HTR-8/SVneo (cell line): ENCODE results near the gene ARHGEF28.

Experiments
- DNase-seq: peaks from one replicate; pipeline ENCODE4 v3.0.0; 2011; ENCODE audit warnings: low spot score, mixed read lengths; ENCODE audit not compliant: insufficient read length
- FAIRE-seq: peaks from 2 replicates; lab custom pipeline; 2011; peaks lifted over from hg19 to GRCh38; lab: Jason Lieb, UNC

Gene ARHGEF28

DNA sequence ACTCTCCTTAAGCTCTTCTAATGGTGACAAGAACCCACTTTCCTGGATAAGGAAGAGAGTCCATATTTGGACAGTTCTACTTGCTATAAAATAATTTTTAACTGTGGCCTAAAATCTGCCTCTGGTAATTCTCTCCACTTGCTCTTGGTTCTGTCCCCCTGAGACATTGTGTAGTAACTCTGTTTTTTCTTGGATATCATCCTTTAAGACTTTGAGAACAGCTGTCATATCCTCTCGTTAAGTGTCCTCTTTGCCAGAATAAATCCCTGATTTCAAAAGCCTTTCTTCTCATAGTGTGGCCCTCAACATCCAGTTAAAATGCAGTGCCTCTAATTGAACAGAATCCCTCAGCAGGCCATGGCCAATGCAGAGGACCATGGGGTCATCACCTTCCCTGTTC, 101.5 kb downstream of the ARHGEF28 start:
- FAIRE-seq (no peak), DNase-seq (no peak)

DNA sequence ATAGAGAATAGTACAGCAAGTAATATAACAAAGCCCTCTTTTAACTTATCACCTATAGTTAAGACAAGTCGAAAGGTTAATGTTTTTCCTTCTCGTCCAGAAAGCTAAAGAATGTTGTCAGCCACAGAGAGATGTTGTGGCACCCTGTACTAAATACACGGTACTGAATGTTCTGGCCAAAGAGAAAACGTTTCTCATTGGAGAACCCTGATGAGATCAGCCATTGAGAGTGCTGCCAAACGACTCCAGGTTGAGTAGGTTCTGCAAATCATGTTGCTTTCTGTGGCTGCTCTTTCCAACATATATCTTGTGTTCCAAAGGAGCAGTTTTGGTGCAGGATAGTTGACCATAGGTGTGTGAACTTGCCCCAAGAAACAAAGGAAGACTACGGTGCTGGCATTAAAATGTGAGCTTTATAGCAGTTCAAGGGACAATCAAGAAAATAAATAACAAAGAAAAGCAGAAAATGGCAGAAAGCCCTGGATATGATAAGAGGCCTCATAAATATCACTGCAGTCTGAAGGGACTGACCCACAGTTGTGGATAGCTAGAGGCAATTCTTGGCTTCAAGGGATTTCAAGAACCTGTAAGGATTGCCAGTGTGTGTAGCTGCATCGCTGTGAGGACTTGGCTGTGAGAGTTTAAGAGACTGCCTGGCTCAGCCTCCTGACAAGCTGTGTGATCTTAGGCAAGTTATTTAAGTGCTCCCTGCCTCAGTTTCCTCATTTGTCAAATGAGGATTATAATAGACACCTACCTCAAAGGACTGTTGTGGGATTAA, 102.7 kb downstream of the ARHGEF28 start:
- peak; percentile 44 for FAIRE-seq
- no peak for DNase-seq

DNA sequence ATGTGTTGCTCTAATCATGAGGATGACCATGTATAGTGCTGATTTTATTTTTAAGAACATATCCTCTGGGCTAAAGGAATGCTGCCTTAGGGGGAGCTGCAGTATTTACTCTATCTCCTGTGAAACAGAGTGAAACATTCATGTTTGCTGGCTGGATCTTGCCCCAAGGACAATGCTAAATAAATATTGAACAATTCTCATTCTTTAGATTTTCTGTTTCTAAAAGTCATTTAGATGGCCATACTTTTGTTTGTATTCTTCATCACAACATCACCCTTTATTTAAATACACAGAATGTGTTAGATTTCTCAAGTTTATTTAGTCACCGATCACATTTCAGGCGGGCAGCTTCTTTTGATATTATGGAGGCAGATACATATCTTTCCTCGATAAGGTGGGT, 103.3 kb downstream of the ARHGEF28 start:
- FAIRE-seq (no peak), DNase-seq (no peak)

DNA sequence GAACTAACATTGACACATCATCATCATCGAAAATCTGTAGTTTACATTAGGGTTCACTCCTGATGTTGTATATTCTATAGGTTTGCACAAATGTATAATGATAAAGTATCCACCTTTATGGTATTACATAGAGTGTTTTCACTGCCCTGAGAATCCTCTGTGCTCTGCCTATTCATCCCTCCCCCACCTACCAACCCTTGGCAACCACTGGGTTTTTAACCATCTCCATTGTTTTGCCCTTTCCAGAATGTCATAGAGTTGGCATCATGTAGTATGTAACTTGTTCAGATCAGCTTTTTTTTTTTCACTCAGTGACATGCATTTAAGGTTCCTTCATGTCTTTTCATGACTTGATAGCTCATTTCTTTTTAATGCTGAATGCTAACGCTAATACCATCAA, 106.0 kb downstream of the ARHGEF28 start:
- no peak for DNase-seq
- FAIRE-seq, result no peak

DNA sequence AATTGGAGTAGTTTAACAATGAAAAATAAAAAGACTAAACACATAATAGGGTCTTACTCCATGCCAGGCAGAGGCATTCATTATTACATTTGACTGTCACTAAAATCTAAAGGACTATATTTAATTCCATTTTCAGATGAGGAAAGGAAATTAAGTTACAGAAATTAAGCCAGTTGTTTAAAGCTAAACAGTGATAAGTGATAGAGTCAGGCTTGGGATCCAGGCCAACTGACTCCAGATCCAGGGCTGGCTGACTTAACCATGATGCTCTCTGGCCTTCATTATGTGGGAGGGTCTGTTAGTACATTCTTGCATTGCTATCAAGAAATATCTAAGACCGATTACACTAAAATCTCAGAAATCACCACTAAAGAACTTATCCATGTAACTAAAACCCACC, 107.2 kb downstream of the ARHGEF28 start:
- DNase-seq (no peak), FAIRE-seq (no peak)

DNA sequence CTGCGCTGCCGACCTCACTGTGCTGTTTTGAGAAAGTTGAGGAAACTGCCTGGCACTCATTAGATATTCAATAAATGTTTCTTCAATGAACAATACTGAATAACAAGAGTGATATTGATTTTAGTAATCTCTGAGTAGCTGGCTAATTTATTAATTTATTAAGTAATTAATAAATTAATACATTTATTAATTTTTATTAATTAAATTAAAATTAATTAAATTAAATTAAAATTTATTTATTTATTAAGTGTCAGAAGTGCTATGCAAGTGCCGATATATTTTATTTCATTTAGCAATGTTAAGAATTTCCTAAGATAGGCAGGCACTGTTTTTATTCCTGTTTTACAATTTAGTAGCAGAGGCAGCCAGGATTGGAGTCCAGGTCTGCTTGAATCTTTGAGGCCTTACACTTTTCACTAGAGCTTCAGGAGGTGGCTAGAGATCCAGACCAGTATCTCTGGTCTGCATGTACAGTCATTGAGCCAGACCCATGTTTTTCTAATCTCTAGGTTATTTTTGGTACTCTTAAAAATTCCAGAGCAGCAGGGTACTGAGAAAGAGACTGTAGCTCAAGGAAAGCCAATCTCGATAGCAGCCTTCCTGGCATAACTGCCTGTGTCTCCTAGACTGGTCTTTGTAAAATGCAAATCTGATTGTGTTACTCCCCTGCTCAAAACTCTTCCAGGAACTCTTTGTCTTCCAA, 109.2 kb downstream of the ARHGEF28 start:
- no peak for DNase-seq
- FAIRE-seq, result no peak

DNA sequence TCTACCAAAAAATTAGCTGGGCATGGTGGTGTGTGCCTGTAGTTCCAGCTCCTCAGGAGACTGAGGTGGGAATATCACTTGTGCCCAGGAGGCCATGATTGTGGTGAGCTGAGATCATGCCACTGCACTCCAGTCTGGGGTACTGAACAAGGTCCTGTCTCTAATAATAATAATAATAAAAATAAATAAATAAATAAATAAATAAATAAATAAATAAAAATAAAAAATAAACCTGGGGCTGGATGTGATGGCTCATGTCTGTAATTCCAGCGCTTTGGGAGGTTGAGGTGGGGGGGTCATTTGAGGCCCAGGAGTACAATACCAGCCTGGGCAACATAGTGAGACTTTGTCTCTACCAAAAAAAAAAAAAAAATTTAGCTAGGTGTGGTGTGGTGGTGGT, 113.7 kb downstream of the ARHGEF28 start:
- no peak for DNase-seq

DNA sequence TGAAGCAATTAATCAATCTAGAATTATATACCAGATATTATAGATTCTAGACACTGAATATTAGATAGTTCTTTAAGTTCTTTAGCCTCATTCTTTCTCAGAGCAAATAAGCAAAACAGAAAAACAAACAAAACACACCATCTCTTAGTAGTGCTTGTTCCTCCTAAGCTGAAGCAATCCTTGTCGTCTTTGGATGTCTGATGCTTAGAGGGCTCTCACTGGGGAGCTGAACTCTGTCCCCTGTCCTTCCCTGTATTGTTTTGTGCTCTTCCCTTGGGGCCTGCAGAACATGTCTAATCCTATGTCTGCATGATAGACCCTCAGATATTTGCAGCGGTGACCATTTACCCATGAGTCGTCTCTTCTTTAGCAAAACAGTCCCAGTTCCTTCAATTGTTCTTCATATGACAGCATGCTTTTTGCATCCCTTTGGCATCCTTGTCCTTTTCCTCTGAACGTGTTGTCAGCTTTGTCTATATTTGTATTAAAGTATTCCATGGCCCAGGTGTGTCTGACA, 114.3 kb downstream of the ARHGEF28 start:
- FAIRE-seq (no peak), DNase-seq (no peak)

More for the DNA sequence above, 113.7 kb downstream of the ARHGEF28 start:
- no peak for FAIRE-seq

DNA sequence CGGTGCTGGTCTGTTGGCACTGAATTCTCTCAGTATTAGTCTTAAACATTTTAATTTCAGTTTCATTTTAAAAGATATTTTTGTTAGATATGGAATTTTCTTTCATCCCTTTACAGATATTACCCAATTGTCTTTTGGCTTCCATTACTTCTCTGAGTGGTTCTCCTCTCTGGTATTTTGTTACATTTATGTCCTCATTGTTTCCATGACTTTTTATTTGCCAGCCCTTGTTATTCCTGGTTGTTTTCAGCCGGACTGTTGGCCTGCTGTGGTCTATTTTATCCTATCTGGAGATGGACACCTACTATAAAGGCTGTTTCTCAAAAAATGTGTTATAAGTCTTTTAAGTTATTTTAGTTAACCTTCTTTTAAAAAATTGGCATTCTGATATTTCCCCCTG, 117.2 kb downstream of the ARHGEF28 start:
- no peak for DNase-seq
- FAIRE-seq, result no peak

DNA sequence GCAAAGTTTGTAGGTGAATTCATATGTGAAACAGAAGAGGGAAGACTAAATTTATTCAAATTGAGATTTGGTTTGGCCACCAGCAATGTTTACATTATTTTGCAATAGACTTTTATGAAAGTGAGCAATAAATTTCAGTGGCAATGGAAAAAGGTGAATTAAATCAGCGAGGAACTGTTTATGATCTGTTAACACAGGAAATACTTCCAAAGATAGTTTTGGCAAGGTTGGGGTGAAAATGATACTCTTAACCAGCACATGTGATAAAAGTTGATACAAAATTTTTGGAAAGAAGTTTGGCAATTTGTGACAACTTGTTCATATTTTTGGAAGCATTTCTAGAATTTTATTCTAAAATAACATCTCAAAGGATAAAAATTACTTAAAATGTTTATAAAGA, 119.8 kb downstream of the ARHGEF28 start:
- FAIRE-seq, result no peak

DNA sequence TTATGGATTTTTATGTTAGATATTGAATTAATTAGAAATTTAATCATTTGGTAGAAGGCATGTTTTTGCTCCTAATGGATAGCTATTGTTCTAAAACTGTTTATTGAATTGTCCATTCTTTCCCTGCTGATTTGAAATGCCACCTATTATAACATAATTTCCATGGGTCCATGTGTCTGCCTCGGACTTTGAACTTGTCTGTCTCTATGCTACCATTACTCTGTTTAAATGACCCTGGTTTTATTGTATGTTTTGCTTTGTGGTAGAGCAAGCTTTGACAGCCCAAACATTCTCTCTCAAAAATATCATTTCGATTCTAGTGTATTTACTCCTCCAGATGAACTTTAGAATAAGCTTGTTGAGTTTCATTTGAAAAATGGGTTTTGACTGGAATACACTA, 120.6 kb downstream of the ARHGEF28 start:
- FAIRE-seq (no peak), DNase-seq (no peak)

More for the DNA sequence above, 119.8 kb downstream of the ARHGEF28 start:
- DNase-seq, result no peak

DNA sequence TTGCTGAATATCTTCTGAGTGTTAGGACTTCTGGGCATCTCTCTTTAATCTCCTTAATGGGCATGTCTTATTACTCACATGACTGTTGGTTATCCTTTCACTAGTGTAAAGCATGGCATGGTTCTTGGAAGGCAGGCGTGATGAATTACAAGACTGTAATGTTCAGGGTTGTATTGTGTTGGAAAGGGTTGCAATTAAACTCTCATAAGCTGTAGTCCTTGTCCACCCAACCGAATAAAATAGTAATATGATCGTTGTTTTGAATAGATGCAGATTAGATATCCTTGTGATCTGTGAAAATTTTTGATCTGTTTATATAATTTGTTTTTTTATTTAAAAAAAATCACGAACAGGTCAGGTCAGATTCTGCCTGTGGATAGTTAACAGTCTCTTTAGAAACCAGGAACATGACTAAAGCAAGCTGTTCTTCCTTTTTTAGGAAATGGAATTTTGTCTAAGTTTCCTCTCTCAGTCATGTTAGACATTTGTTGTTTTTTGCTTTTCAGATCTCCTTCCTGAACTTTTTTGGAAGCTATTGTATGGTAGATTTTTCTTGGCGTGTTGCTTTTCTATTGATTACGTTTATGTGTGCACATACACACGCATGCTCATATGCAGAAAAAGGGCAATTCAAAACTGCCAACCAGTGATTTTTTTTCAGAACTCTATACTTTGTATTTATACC, 121.8 kb downstream of the ARHGEF28 start:
- no peak for FAIRE-seq
- no peak for DNase-seq

DNA sequence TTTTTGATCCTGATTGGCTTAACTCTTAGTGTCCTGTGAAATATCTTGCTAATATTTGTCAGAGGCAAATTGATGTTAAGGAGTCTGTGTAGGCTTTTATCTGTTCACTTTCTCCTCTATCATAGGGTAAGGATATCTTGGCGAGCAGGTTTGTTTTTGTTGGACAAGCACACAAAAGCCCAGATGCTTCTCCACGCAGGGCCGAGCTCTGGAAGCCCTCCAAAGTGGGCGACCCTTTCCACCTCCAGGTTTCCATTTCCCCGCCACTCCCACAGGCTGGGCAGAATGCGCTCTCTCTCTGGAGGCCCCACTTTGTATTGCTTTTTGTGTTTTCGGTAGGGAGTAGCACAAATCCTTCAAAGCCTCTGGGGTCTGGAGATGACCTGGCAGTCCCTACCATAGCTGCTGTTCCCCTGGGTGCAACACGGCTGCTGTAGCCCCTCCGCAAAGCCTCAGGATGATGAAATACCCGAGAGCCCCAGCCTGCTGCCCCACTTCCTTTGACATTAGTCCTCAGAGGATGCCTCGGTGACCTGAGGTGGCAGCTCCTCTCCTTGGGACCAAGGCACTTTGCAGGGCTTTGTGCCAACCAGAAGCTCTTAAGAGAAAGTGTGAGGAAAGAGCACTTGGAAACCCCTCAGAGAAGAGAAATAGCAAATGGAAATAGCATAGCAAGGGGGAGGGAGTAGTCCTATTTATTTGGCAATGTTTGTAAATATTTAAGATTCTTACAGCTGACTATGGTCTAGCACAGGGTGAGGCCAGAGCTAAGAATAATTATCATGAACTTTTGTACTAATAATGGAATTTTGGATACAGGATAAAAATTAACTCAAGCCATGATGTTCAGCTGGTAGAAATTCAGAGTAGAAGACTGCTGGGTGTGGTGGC, 122.8 kb downstream of the ARHGEF28 start:
- FAIRE-seq (no peak), DNase-seq (no peak)

DNA sequence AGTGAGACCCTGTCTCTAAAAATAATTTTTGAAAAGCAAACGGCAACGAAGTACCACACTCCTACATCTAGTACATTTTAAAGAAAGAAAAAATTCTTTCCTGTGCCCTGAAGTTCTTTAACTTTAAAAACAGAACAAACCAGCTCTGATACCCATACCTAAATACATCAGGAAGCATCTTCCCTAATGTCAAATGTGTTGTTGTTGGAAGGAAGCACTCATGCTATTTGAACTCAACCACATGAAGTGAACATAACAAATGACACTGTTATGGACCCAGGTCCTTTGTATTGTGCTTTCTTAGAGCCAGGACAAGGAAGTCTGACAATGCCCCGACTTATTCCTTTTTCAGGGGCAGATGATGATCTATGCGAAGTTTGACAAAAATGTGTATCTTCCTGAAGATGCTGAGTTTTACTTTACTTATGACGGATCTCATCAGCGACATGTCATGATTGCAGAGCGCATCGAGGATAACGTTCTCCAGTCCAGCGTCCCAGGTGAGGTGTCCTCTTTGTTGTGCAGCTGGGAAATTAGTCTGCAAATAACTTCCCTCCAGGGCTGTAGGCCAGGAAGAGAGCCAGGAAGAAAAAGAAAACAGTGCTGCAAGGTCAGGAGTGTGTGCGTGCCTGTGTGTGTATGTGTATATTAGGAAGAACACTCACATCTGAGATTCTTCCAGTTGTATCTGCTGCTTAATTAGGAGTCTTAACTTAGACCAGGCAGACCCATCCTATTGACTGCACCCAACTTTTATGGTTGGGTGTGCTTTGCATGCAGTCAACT, 123.7 kb downstream of the ARHGEF28 start:
- FAIRE-seq (no peak), DNase-seq (no peak)

DNA sequence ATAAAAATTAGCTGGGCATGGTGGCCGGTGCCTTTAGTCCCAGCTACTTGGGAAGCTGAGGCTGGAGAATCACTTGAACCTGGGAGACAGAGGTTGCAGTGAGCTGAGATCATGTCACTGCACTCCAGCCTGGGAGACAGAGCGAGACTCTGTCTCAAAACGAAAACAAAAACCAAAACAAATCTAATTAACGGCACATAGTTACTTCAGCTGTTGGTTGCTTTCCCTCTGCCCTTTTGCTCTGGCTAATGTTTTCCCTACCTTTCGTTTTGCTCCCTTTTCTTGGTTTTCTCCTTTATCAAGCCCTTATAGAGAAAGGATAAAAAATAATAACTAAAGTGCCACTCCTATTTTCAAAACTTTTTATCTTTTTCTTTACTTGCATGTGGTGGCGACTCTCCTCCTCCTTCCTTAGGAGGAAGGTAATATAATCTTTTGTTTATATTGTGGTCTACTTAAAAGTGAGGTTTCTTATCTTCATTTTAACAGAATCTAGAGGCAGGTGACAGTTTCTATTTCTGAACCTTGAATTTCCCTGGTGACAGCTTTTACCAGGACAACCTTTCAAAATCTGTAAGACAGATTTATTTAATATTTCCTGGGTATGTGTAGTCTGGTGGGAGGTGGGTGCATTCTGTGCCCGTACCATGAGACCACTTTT, 125.4 kb downstream of the ARHGEF28 start:
- FAIRE-seq (no peak), DNase-seq (no peak)

DNA sequence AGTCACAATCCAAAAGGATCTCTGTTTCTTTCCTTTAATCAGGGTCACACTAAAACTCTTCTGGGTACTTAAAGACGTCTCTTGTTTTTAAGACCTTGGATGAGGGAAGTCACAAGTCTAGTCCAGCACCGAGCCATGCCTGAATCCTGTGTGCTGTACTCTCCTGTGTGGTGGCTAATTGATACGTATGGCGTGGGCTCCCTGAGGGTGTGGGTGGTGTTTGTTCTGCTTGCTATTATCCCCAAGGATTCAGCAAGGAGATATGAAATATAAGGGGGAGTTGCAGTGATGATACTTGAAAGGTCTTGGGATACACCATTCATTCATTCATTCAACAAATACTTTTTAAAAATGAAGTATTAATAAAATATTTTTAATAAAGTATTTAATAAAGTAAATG, 128.3 kb downstream of the ARHGEF28 start:
- no peak for FAIRE-seq
- DNase-seq, result no peak

DNA sequence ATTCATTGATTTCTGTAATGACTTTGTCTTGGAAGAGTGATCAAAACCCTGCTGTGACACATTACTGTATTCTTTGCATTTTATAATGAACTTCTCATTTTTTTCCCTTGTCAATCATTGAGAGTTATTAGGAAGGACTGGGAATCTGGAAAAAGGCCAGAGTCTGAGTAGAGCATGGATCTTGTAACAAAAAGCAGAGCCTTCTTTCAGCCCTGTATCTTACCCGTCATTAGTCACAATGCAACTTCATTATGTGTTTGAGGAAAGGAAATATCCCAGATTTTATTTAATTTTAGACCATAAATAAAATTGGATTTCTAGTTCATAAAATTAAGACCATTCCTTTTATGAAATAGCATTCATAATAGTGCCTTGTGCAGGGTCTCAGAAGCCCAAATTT, 131.4 kb downstream of the ARHGEF28 start:
- DNase-seq (no peak), FAIRE-seq (no peak)

DNA sequence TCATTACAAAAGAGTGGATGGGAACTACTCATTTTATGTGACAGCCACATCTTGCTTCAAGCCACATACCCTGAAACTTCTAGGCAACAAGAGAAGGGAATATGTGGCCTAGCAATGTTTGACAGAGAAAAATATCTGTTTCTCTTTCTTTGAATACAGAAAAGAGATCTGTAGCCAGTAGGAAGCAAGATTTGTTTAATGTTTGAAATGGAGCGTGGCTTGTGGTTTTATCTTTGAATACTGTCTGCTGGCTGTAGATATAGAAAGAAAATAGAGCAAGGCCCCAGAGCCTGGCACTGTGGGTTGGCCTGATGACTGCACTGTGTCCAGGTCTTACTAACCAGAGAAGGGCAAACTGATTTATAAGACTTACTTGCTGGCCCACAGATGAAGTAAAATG, 133.8 kb downstream of the ARHGEF28 start:
- no peak for FAIRE-seq
- no peak for DNase-seq
